ENCODE data around the gene TIAL1. TPM values are rescaled to one million over a fixed set of nuclear protein-coding genes. Genes with fewer than 3 reads are reported as not detected.

Gene TIAL1
- total and polyA plus RNA-seq, 2 of the 13 experiments (the other 11 are each of a cell fraction or from before 2014, with no cell fraction given) = 31.5 to 148 TPM

GRCh38 chr10:119596537-119597404 lies at the start of gene TIAL1 (continued):
- TF ChIP-seq USF2 (IDR thresholded peaks at IDR 0.05; ENCODE audit: low read depth, low read length) = no peak
- TF ChIP-seq USF2 (CRISPR knock-in tag; IDR thresholded peaks at IDR 0.05; ENCODE audit: borderline replicate concordance) = 0 out of 2 replicates have a peak, but pooled peaks have one; percentile 21
- no peak for TF ChIP-seq EHMT2 (IDR thresholded peaks at IDR 0.05; ENCODE audit: borderline replicate concordance, low read depth, low read length)
- TF ChIP-seq GABPA (IDR thresholded peaks at IDR 0.05; ENCODE audit: low read depth, low read length) = peak; percentile 30; the same call in 1 of the 2 replicates
- TF ChIP-seq GABPA (CRISPR knock-in tag; IDR thresholded peaks at IDR 0.05; ENCODE audit: low read depth) = peak; percentile 78
- no peak for TF ChIP-seq NONO (IDR thresholded peaks at IDR 0.05)
- TF ChIP-seq NONO (CRISPR knock-in tag; conservative IDR thresholded peaks at IDR 0.05) = peak; percentile 68
- peak; percentile 36; the same call in 1 of the 2 replicates for TF ChIP-seq ZNF292 (CRISPR knock-in tag; IDR thresholded peaks at IDR 0.05; ENCODE audit: borderline replicate concordance, low read depth)
- TF ChIP-seq ZNF18 (CRISPR knock-in tag; IDR thresholded peaks at IDR 0.05; ENCODE audit: insufficient replicate concordance) = peak; percentile 89
- peak; percentile 54 for TF ChIP-seq ZC3H13 (CRISPR knock-in tag; IDR thresholded peaks at IDR 0.05)
- TF ChIP-seq MYC (CRISPR knock-in tag; IDR thresholded peaks at IDR 0.05; ENCODE audit: borderline replicate concordance) = peak; percentile 93
- no peak for TF ChIP-seq ZSCAN25 (CRISPR knock-in tag; IDR thresholded peaks at IDR 0.05)
- TF ChIP-seq BRF2 (CRISPR knock-in tag; IDR thresholded peaks at IDR 0.05) = peak; percentile 88
- no peak; the same call in 1 of the 2 replicates for TF ChIP-seq RXRA (CRISPR knock-in tag; IDR thresholded peaks at IDR 0.05)
- TF ChIP-seq ZBTB7A (CRISPR knock-in tag; IDR thresholded peaks at IDR 0.05) = no peak
- TF ChIP-seq NFIB (CRISPR knock-in tag; IDR thresholded peaks at IDR 0.05; ENCODE audit: borderline replicate concordance) = no peak
- peak; percentile 59; the same call in 1 of the 2 replicates for TF ChIP-seq MEF2D (CRISPR knock-in tag; IDR thresholded peaks at IDR 0.05)
- no peak for TF ChIP-seq TRAFD1 (CRISPR knock-in tag; IDR thresholded peaks at IDR 0.05; ENCODE audit: borderline replicate concordance)
- peak in 1 of 2 experiments; percentile 74; a peak in 3 of 4 replicates for TF ChIP-seq HMGXB4 (CRISPR knock-in tag; IDR thresholded peaks at IDR 0.05; ENCODE audit: borderline replicate concordance in 1 of 2, low read depth in 1 of 2)
- TF ChIP-seq ZNF251 (CRISPR knock-in tag; IDR thresholded peaks at IDR 0.05) = no peak

All from HepG2 (cell line).